Sigmoid colon (tissue), 7 donors: ENCODE data around the gene PRIMA1. TPM values are rescaled to one million over a fixed set of nuclear protein-coding genes. Genes with fewer than 3 reads are reported as not detected.

Experiments used
- DNase-seq: peaks from one replicate; pipeline ENCODE4 v3.0.0-alpha.2; 2019
- H3K27ac ChIP-seq, 4 donors: fragments of 200-600 bp; sonication (generic); one replicate each; pipeline ENCODE4 v1.5.1; 2016 to 2019; ENCODE audit warnings: mild to moderate bottlenecking in 1 of 4
- H3K27me3 ChIP-seq, 3 donors: fragments of 200-600 bp; sonication (generic); one replicate each; pipeline ENCODE4 v1.5.1; 2019; ENCODE audit warnings: mild to moderate bottlenecking in 1 of 3
- H3K36me3 ChIP-seq, 4 donors: fragments of 200-600 bp; sonication (generic); one replicate each; pipeline ENCODE4 v1.5.1; 2016 to 2019
- H3K4me1 ChIP-seq, 4 donors: fragments of 200-600 bp; sonication (generic); one replicate each; pipeline ENCODE4 v1.5.1; 2017 to 2019
- H3K4me3 ChIP-seq, 4 donors: fragments of 200-600 bp; sonication (generic); one replicate each; pipeline ENCODE4 v1.5.1; 2017 to 2019; ENCODE audit warnings: mild to moderate bottlenecking in 2 of 4, moderate library complexity in 1 of 4
- H3K9me3 ChIP-seq, 4 donors: fragments of 200-600 bp in 3 of 4; sonication (generic) in 3 of 4; one replicate each; pipeline versions ENCODE4 v1.5.1 to v1.6.1; 2013 to 2019
- EP300 ChIP-seq, 4 donors: sonication (generic); formaldehyde crosslinking; IDR thresholded peaks; one replicate each; pipeline ENCODE4 v1.6.1; 2017; ENCODE audit warnings: antibody characterized with exemption in 4 of 4
- POLR2A ChIP-seq, 2 donors: fragments of 450-650 bp; IDR thresholded peaks; one replicate each; pipeline ENCODE4 v1.6.1; 2016; ENCODE audit warnings: antibody characterized with exemption in 2 of 2, mild to moderate bottlenecking in 2 of 2, moderate library complexity in 2 of 2
- POLR2AphosphoS5 ChIP-seq, 4 donors: sonication (generic); formaldehyde crosslinking; IDR thresholded peaks; one replicate each; pipeline ENCODE4 v1.6.1; 2017; ENCODE audit warnings: antibody characterized with exemption in 4 of 4
- WGBS, 2 donors: extraction: QIAGEN DNeasy Blood & Tissue Kit; methylation state at CpG; one replicate each; pipeline ENCODE4 v1.1.7; 2013; 5-methylcytosine and 5-hydroxymethylcytosine counted together
- intact Hi-C: fragments of 100-400 bp; cut with DNase I; formaldehyde crosslinking; loops from one replicate; pipeline ENCODE4 v1.15.1; 2023
- polyA plus RNA-seq, 3 donors: library from polyadenylated mRNA; stranded (reverse); fragments of 200-250 nt; gene quantifications; one replicate each; pipeline ENCODE4 v1.2.3, GENCODE V29; 2013
- total RNA-seq, 4 donors: library from RNA; depleted of rRNA; stranded (reverse); fragments of >200 nt; gene quantifications; one replicate each; pipeline ENCODE4 v1.1.0, GENCODE V29; 2016
- TF ChIP-seq, protein P1 (sequence below), 4 experiments: fragments of 450-650 bp in 3 of 4; fragments of 200-600 bp in 1 of 4; IDR thresholded peaks; one replicate each; pipeline ENCODE4 v1.5.1; 2016 to 2019; ENCODE audit warnings: antibody characterized with exemption in 4 of 4, mild to moderate bottlenecking in 3 of 4, moderate library complexity in 2 of 4
- donor health status: healthy with polysubstance abuse.
- donor health status: Bipolar disorder and iron deficiency.
- donor health status: healthy.

PRIMA1 gene
- total and polyA plus RNA-seq, 7 donors, result 0.23 to 21.9 (median 7.6) TPM

DNA sequence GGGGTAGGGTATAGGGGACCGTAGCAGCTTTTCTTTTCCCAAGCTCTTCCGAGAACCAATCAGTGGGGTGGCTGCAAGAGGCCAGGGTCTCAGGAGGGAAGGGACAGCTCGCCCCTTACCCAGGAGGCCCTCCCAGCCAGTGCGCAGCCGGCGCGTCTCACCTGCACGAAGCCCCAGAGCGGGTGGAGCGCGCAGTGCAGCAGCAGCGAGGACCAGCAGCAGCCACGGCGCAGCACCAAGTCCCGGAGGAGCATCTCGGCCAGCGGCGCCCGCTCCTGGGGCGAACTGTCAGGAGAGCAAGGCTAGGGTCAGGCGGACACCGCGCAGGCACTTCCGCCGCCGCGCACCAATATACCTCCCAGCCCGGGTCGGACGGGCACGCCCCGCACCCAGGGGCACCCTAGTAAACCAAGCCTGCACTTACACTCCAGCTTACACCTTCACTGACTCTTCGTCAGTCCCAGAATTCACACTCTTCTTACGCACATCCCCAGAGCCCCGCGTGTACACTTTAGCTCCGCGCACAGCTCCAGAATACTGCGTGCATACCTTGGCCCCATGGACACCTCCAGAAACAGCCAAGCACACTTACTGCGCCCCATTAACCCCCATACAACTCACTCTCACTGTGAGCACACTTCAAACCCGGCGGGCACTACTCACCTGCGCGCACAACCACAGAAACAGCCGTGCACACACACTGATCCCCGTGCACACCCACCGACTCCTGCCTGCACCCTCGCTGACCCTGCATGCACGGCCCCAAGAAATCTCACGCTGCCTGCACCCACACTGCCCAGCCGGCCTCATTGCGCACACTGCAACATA, 606 bp downstream of the PRIMA1 start:
- peaks cover 0 to 55% (median 37%) of the 10 kb centered on the region in 4 donors for H3K4me1 ChIP-seq
- WGBS, 2 donors, result 15 to 23% methylated on average over 52 of the region's 52 CpGs
- no peak for TF ChIP-seq EP300 (IDR thresholded peaks at IDR 0.05)
- no peak for TF ChIP-seq POLR2AphosphoS5 (IDR thresholded peaks at IDR 0.05)
- TF ChIP-seq, protein P1, sequence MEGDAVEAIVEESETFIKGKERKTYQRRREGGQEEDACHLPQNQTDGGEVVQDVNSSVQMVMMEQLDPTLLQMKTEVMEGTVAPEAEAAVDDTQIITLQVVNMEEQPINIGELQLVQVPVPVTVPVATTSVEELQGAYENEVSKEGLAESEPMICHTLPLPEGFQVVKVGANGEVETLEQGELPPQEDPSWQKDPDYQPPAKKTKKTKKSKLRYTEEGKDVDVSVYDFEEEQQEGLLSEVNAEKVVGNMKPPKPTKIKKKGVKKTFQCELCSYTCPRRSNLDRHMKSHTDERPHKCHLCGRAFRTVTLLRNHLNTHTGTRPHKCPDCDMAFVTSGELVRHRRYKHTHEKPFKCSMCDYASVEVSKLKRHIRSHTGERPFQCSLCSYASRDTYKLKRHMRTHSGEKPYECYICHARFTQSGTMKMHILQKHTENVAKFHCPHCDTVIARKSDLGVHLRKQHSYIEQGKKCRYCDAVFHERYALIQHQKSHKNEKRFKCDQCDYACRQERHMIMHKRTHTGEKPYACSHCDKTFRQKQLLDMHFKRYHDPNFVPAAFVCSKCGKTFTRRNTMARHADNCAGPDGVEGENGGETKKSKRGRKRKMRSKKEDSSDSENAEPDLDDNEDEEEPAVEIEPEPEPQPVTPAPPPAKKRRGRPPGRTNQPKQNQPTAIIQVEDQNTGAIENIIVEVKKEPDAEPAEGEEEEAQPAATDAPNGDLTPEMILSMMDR (IDR thresholded peaks at IDR 0.05), result no peak
- TF ChIP-seq POLR2A (IDR thresholded peaks at IDR 0.05), result no peak
- peak overlapping the region; percentile 62 to 80 (median 70) for H3K4me3 ChIP-seq
- H3K36me3 ChIP-seq, result no peaks in the 10 kb centered on the region
- no peak for DNase-seq
- intact Hi-C loops, result loop anchor here (2.0 to 10.0 kb wide), 3 partner anchors 51 to 583 kb away; partner anchors contain the start of genes GON7 and UBR7
- H3K27me3 ChIP-seq, result no peaks in the 10 kb centered on the region
- H3K27ac ChIP-seq, result peak overlapping the region; percentile 76 to 90 (median 90)
- H3K9me3 ChIP-seq, result no peaks in the 10 kb centered on the region

GRCh38 chr14:93785423-93785822, 2.9 kb downstream of the PRIMA1 start:
- peaks cover 0 to 3% (median 0%) of the 10 kb centered on the region in 3 donors for H3K27me3 ChIP-seq
- TF ChIP-seq POLR2A (IDR thresholded peaks at IDR 0.05) (no peak), POLR2AphosphoS5 (IDR thresholded peaks at IDR 0.05) (peak in 1 of 4 donors; percentile 32)

DNA sequence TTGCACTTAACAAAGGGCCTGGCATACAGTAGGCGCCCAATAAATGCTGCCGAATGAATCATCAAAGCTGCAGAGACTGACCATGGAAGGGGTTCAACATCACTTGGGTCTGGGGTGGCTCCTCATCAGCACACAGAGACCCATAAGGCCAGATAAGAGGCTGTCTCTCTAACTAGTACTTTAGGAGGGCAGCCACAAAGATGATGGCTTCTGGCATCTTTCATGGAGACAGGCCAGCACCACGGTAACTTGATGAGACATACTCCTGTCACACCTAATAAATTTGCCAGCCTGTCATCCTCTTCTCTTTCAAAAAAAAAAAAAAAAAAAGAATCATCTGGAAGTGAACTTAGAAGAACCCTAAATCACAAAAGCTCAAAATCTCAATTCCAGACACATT, 3.4 kb downstream of the PRIMA1 start:
- peak overlapping the region; percentile 23 to 90 (median 62) for H3K27ac ChIP-seq
- peaks cover 0 to 3% (median 0%) of the 10 kb centered on the region in 3 donors for H3K27me3 ChIP-seq
- peak overlapping the region in 2 of 4 donors; percentile 70 to 80 for H3K4me3 ChIP-seq
- no peak for TF ChIP-seq EP300 (IDR thresholded peaks at IDR 0.05)
- no peak for TF ChIP-seq POLR2A (IDR thresholded peaks at IDR 0.05)
- no peak for TF ChIP-seq POLR2AphosphoS5 (IDR thresholded peaks at IDR 0.05)
- TF ChIP-seq, protein P1 (IDR thresholded peaks at IDR 0.05), result no peak
- 59 to 72% methylated on average over 3 of the region's 3 CpGs for WGBS, 2 donors
- H3K36me3 ChIP-seq, result no peaks in the 10 kb centered on the region
- H3K9me3 ChIP-seq, result no peaks in the 10 kb centered on the region
- intact Hi-C loops, result loop anchor here (5.0 to 10.0 kb wide), 2 partner anchors 107 to 580 kb away; partner anchors contain the start of genes GON7 and UBR7
- H3K4me1 ChIP-seq, result peaks cover 0 to 41% (median 34%) of the 10 kb centered on the region in 4 donors
- no peak for DNase-seq

More at GRCh38 chr14:93785423-93785822, 2.9 kb downstream of the PRIMA1 start:
- Histone ChIP-seq H3K4me1 (peaks cover 0 to 46% (median 37%) of the 10 kb centered on the region in 4 donors), H3K4me3 (peak overlapping the region in 3 of 4 donors; percentile 62 to 80 (median 70)), H3K36me3 (no peaks in the 10 kb centered on the region), H3K9me3 (no peaks in the 10 kb centered on the region), H3K27ac (peak overlapping the region; percentile 49 to 90 (median 82))
- no peak for DNase-seq
- intact Hi-C loops, result loop anchor here (5.0 to 10.0 kb wide), 2 partner anchors 107 to 581 kb away; partner anchors contain the start of genes GON7 and UBR7
- 73% methylated on average over 4 of the region's 4 CpGs for WGBS, 2 donors

DNA sequence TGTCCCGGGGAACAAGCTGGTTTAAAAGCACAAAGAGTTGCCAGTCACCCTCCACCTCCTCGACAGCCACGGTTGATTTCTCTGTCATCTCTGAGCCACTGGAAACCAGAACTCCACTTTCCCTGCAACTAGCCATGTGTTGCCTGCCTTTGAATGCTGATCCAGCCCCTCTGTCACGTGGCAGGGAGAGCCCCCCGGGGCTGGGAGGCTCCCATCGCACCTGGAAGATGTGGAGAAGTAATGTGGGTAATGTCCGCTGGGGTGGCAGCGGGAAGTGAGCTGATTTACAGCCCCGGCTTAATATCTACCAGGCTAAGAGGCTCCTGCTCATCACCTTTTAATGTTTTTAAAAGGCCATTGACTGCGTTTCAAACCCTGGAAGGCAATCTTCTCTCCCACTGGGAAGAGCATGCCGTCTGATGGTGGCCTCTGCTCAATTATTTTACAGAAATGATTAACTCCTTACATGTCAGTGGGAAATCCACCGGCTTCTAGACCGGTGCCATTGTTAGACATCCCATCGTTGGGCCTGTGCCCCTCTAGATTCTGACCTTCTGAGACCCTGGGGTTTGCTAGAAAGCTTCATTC, 7.4 kb downstream of the PRIMA1 start:
- peaks cover 0 to 3% (median 0%) of the 10 kb centered on the region in 3 donors for H3K27me3 ChIP-seq
- H3K4me1 ChIP-seq, result peaks cover 0 to 20% (median 13%) of the 10 kb centered on the region in 4 donors
- TF ChIP-seq EP300 (IDR thresholded peaks at IDR 0.05) (no peak), POLR2AphosphoS5 (IDR thresholded peaks at IDR 0.05) (no peak), POLR2A (IDR thresholded peaks at IDR 0.05) (no peak)
- TF ChIP-seq, protein P1 (IDR thresholded peaks at IDR 0.05), result no peak
- no peak for DNase-seq
- no peaks in the 10 kb centered on the region for H3K9me3 ChIP-seq
- peaks cover 0 to 13% (median 8%) of the 10 kb centered on the region in 4 donors for H3K36me3 ChIP-seq
- peak overlapping the region; percentile 22 to 45 (median 24) for H3K27ac ChIP-seq
- intact Hi-C loops, result loop anchor here (10.0 kb wide), 1 partner anchor 576 kb away; the partner anchor contains the start of genes GON7 and UBR7
- no peak overlapping the region for H3K4me3 ChIP-seq
- WGBS, 2 donors, result 56 to 66% methylated on average over 14 of the region's 14 CpGs
